ENCODE data around the gene CASZ1.

- TF ChIP-seq EZH2 (IDR thresholded peaks at IDR 0.05; ENCODE audit: low read depth) = no peak
- no peak for TF ChIP-seq CTCF (conservative IDR thresholded peaks at IDR 0.05)
Measured at GRCh38 chr1:10650556-10651388, 145.7 kb downstream of the CASZ1 start.

Measured in PC-9 (cell line).